22Rv1 (cell line): ENCODE measurements around the gene WNT5B.

Experiments
- H3K27ac ChIP-seq: fragments of 450-650 bp; 2 replicates; pipeline ENCODE4 v1.5.1; 2017
- ZFX ChIP-seq: fragments of 450-650 bp; IDR thresholded peaks from 2 replicates; pipeline ENCODE4 v1.6.1; 2017; ENCODE audit warnings: antibody characterized with exemption, borderline replicate concordance
- TF ChIP-seq, protein P1 (sequence below): fragments of 450-650 bp; IDR thresholded peaks from 2 replicates; pipeline ENCODE4 v1.5.1; 2017; ENCODE audit warnings: mild to moderate bottlenecking

The WNT5B gene

GRCh38 chr12:1630827-1631591, 2.0 kb downstream of the WNT5B start:
- TF ChIP-seq ZFX = no peak
- TF ChIP-seq, protein P1, sequence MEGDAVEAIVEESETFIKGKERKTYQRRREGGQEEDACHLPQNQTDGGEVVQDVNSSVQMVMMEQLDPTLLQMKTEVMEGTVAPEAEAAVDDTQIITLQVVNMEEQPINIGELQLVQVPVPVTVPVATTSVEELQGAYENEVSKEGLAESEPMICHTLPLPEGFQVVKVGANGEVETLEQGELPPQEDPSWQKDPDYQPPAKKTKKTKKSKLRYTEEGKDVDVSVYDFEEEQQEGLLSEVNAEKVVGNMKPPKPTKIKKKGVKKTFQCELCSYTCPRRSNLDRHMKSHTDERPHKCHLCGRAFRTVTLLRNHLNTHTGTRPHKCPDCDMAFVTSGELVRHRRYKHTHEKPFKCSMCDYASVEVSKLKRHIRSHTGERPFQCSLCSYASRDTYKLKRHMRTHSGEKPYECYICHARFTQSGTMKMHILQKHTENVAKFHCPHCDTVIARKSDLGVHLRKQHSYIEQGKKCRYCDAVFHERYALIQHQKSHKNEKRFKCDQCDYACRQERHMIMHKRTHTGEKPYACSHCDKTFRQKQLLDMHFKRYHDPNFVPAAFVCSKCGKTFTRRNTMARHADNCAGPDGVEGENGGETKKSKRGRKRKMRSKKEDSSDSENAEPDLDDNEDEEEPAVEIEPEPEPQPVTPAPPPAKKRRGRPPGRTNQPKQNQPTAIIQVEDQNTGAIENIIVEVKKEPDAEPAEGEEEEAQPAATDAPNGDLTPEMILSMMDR = no peak
- no peak overlapping the region for H3K27ac ChIP-seq

DNA sequence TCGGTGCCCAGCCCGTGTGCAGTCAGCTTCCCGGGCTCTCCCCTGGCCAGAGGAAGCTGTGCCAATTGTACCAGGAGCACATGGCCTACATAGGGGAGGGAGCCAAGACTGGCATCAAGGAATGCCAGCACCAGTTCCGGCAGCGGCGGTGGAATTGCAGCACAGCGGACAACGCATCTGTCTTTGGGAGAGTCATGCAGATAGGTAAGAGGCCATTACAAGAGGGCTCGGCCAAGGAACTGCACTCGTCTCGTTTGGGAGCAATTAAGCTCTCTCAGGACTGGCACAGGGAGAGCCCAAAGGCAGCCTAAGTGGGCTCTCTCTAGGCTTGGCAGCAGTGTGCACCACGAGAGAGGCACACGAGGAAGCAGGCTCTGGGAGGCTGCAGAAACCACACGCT, 3.7 kb downstream of the WNT5B start:
- H3K27ac ChIP-seq = no peak overlapping the region
- TF ChIP-seq ZFX = no peak
- TF ChIP-seq, protein P1 = no peak

- TF ChIP-seq ZFX = no peak
- TF ChIP-seq, protein P1 = no peak
- H3K27ac ChIP-seq = no peak overlapping the region
Measured at GRCh38 chr12:1633459-1633858, 4.4 kb downstream of the WNT5B start.

DNA sequence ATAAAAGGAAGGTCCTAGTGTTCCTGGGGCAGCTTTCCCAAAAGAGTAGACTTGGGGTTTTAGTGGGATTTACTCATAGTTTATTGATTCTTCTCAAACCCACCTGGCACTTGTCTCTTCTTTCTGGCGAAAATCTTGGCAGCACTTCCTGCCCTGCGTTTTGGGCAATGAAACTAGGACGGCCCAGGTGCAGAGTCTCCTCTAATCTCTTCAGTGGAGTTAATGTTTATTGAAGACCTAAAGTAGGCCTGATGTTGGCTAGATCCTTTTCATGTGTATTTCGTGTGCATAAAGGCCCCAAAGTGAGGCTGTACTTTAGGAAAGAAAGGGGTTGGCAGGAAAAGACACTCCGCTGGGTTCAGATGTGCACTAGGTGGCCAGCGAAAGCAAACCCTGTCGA, 5.1 kb downstream of the WNT5B start:
- TF ChIP-seq, protein P1 = no peak
- no peak for TF ChIP-seq ZFX

DNA sequence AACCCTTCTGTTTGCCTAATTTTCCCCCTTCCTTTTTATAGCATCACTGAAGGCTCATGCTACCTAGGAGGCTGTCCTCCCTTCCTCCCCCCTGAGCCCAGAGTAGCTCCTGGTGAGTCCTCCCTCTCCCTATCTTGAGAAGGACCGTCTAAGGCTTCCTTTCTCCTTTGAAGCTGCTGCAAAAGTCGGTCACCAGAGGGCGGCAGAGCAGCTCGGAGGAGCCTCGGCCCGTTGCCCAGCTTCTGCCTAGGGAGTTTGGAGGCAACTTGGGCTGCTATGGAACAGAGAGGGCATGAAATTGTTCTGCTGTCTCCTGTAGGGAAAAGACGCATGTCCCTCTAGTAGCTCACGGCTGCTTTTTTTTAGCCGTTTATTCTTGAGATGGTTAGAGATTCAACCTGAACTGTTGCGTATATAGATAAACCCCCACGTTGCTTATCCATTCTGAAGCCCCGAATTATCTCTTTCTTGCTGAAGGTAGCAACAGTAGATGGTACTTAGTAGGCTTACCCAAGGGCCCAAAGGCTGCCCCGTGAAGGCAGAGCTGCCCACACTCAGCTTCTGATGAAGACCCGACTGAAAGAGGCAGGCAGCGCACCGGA, 5.7 kb downstream of the WNT5B start:
- H3K27ac ChIP-seq = no peak overlapping the region
- TF ChIP-seq ZFX = no peak
- TF ChIP-seq, protein P1 = peak; percentile 99

More for the DNA sequence above, 5.1 kb downstream of the WNT5B start:
- no peak overlapping the region for H3K27ac ChIP-seq

GRCh38 chr12:1635301-1636095, 6.5 kb downstream of the WNT5B start:
- no peak overlapping the region for H3K27ac ChIP-seq
- TF ChIP-seq, protein P1 = no peak
- no peak for TF ChIP-seq ZFX
